ENCODE results near the gene ANO10.

DNA sequence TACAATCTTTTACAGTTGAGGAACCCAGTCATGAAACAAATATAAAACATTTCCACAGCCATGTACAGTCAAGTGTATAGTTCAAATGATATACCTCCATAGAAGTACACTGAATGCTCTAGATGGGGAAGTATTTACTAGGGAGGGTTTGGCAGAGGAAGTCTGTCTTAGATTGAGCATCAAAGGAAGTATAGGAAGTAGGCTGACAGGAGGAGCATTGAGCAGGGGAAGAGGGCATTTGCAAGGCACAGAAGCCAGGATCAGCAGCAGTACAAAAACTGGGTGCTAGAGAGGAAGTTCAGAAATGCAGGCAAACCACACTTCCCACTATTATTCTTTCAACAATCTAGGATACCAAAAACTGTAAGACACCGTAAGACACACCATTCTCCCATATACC, 122.6 kb downstream of the ANO10 start:
- TF ChIP-seq, protein P1, sequence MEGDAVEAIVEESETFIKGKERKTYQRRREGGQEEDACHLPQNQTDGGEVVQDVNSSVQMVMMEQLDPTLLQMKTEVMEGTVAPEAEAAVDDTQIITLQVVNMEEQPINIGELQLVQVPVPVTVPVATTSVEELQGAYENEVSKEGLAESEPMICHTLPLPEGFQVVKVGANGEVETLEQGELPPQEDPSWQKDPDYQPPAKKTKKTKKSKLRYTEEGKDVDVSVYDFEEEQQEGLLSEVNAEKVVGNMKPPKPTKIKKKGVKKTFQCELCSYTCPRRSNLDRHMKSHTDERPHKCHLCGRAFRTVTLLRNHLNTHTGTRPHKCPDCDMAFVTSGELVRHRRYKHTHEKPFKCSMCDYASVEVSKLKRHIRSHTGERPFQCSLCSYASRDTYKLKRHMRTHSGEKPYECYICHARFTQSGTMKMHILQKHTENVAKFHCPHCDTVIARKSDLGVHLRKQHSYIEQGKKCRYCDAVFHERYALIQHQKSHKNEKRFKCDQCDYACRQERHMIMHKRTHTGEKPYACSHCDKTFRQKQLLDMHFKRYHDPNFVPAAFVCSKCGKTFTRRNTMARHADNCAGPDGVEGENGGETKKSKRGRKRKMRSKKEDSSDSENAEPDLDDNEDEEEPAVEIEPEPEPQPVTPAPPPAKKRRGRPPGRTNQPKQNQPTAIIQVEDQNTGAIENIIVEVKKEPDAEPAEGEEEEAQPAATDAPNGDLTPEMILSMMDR (IDR thresholded peaks at IDR 0.05; ENCODE audit: borderline replicate concordance, extremely low read depth, low read length, poor library complexity, severe bottlenecking), result no peak
- TF ChIP-seq EZH2 (IDR thresholded peaks at IDR 0.05; ENCODE audit: borderline replicate concordance, low read depth, low read length, severe bottlenecking), result no peak

All from DND-41 (cell line).